A549 (cell line): ENCODE measurements around the gene PLXNC1. TPM values are rescaled to one million over a fixed set of nuclear protein-coding genes. Genes with fewer than 3 reads are reported as not detected.
A peak's percentile ranks its signal among the peaks of the same experiment; 100 is the strongest.

ENCODE experiments used
- ATAC-seq, 2 experiments: fragments of 200-7000 bp in 1 of 2; fragments of >200 bp in 1 of 2; cut with Nextera tagmentation in 1 of 2; cut with Tn5 transposase in 1 of 2; 3 replicates each; pipeline versions ENCODE4 v1.8.0 to v1.9.1; 2018 to 2020; ENCODE audit warnings: mild to moderate bottlenecking in 1 of 2, moderate library complexity in 1 of 2
- CTCF ChIA-PET: fragments of 300-600 bp; sonication (Branson Sonifier 250); formaldehyde crosslinking; extraction: SDS; loops from one replicate; lab custom pipeline; 2021; ENCODE audit warnings: antibody characterized with exemption, inconsistent platforms; lab: Yijun Ruan, JAX
- POLR2A ChIA-PET: fragments of 350-600 bp; formaldehyde crosslinking; extraction: SDS; loops from one replicate; lab custom pipeline; 2021; ENCODE audit warnings: antibody characterized with exemption, inconsistent platforms; lab: Yijun Ruan, JAX
- DNase-seq, 2 experiments: peaks; one replicate each; pipeline versions ENCODE4 v3.0.0 to v3.0.0-alpha.2; 2011 to 2016; ENCODE audit warnings: low read depth in 1 of 2, low spot score in 1 of 2
- FAIRE-seq: peaks from 2 replicates; lab custom pipeline; 2011; peaks lifted over from hg19 to GRCh38; lab: Jason Lieb, UNC
- H3K27ac ChIP-seq, 2 experiments: fragments of >200 bp; sonication (Bioruptor Twin); formaldehyde crosslinking; 3 replicates each; pipeline ENCODE4 v1.5.1; 2016 to 2017
- H3K4me1 ChIP-seq: fragments of >200 bp; sonication (Bioruptor Twin); formaldehyde crosslinking; 3 replicates; pipeline ENCODE4 v1.6.1; 2016
- H3K4me2 ChIP-seq: fragments of >200 bp; sonication (Bioruptor Twin); formaldehyde crosslinking; 3 replicates; pipeline ENCODE4 v1.6.1; 2016
- H3K4me3 ChIP-seq: fragments of >200 bp; sonication (Bioruptor Twin); formaldehyde crosslinking; 3 replicates; pipeline ENCODE4 v1.5.1; 2016
- H3K9me3 ChIP-seq: fragments of >200 bp; sonication (Bioruptor Twin); formaldehyde crosslinking; 3 replicates; pipeline ENCODE4 v1.6.1; 2016
- CBX8 ChIP-seq: fragments of 200-600 bp; sonication (generic); IDR thresholded peaks from 2 replicates; pipeline ENCODE4 v1.6.1; 2016
- CTCF ChIP-seq: fragments of >200 bp; sonication (Bioruptor Twin); formaldehyde crosslinking; IDR thresholded peaks from 3 replicates; pipeline ENCODE4 v1.5.1; 2016
- E2F6 ChIP-seq: IDR thresholded peaks from 2 replicates; pipeline ENCODE4 v1.6.1; 2012; ENCODE audit warnings: low read depth, borderline replicate concordance
- FOSB ChIP-seq: fragments of 250-450 bp; sonication (Bioruptor Pico); IDR thresholded peaks from 2 replicates; pipeline ENCODE4 v1.5.0; 2020; ENCODE audit warnings: mild to moderate bottlenecking, moderate library complexity
- FOXS1 ChIP-seq: fragments of 250-450 bp; sonication (Bioruptor Pico); IDR thresholded peaks from 2 replicates; pipeline ENCODE4 v1.5.0; 2020; ENCODE audit warnings: mild to moderate bottlenecking, moderate library complexity
- HMGXB4 ChIP-seq: fragments of 250-450 bp; sonication (Bioruptor Pico); IDR thresholded peaks from 2 replicates; pipeline ENCODE4 v1.5.0; 2021; ENCODE audit warnings: mild to moderate bottlenecking, moderate library complexity, borderline replicate concordance
- KDM1A ChIP-seq: fragments of 200-600 bp; sonication (generic); IDR thresholded peaks from 2 replicates; pipeline ENCODE4 v1.6.1; 2016; ENCODE audit warnings: low read depth, mild to moderate bottlenecking
- MAFK ChIP-seq: fragments of 450-650 bp; IDR thresholded peaks from 2 replicates; pipeline ENCODE4 v1.6.1; 2014; ENCODE audit not compliant: partially characterized antibody
- PBX3 ChIP-seq: IDR thresholded peaks from 2 replicates; pipeline ENCODE4 v1.6.1; 2012
- POLR2AphosphoS2 ChIP-seq: conservative IDR thresholded peaks from 2 replicates; pipeline ENCODE4 v1.6.1; 2012; ENCODE audit warnings: low read length, improper control_type of control experiment, inconsistent platforms
- RFX5 ChIP-seq: fragments of 450-650 bp; IDR thresholded peaks from 2 replicates; pipeline ENCODE4 v1.7.1; 2014; ENCODE audit warnings: antibody characterized with exemption, mild to moderate bottlenecking, moderate library complexity
- SMC3 ChIP-seq: fragments of >200 bp; sonication (Bioruptor Twin); formaldehyde crosslinking; IDR thresholded peaks from 3 replicates; pipeline ENCODE4 v1.6.1; 2018; ENCODE audit warnings: inconsistent platforms
- TFCP2L1 ChIP-seq: fragments of 250-450 bp; sonication (Bioruptor Pico); IDR thresholded peaks from 2 replicates; pipeline ENCODE4 v1.5.0; 2021; ENCODE audit warnings: mild to moderate bottlenecking
- TP53 ChIP-seq: fragments of 250-450 bp; sonication (Bioruptor Pico); IDR thresholded peaks from 2 replicates; pipeline ENCODE4 v1.5.0; 2021; ENCODE audit warnings: mild to moderate bottlenecking, moderate library complexity
- ZFP36 ChIP-seq: fragments of 450-650 bp; IDR thresholded peaks from 2 replicates; pipeline ENCODE4 v1.6.1; 2014; ENCODE audit warnings: borderline replicate concordance; ENCODE audit not compliant: partially characterized antibody
- ZNF302 ChIP-seq: fragments of 250-450 bp; sonication (Bioruptor Pico); IDR thresholded peaks from 2 replicates; pipeline ENCODE4 v1.9.0; 2021; ENCODE audit warnings: inconsistent platforms, mild to moderate bottlenecking, moderate library complexity
- ZSCAN20 ChIP-seq: fragments of 250-450 bp; sonication (Bioruptor Pico); IDR thresholded peaks from 2 replicates; pipeline ENCODE4 v1.8.0; 2022; ENCODE audit warnings: mild to moderate bottlenecking, moderate library complexity
- WGBS: methylation state at CpG from one replicate; pipeline ENCODE4 v1.1.6; 2017; ENCODE audit errors: missing lambda C conversion rate; 5-methylcytosine and 5-hydroxymethylcytosine counted together
- polyA plus RNA-seq, 4 experiments: library from polyadenylated mRNA; depleted of rRNA in 3 of 4; stranded (reverse); fragments of >200 nt; fragmentation: RNase III in 1 of 4; extraction: RNeasy Plus Mini Kit Qiagen cat#74134 plus additional on column Dnase treatment in 1 of 4; gene quantifications; 2 replicates in 3 of 4; 3 replicates in 1 of 4; pipeline ENCODE4 v1.2.3, GENCODE V29; 2011 to 2017

The PLXNC1 gene
- polyA plus RNA-seq, 2 of the 4 experiments (the other 2 are of a cell fraction): 0.12 to 0.50 TPM

GRCh38 chr12:94184995-94185719, 36.8 kb downstream of the PLXNC1 start:
- Histone ChIP-seq H3K4me3 (no peak overlapping the region), H3K4me2 (no peak overlapping the region), H3K27ac (peak overlapping the region in 1 of 2 experiments; percentile 40; a peak in 1 of 6 replicates), H3K4me1 (peaks cover 24% of the 10 kb centered on the region; the same call in 1 of the 3 replicates), H3K9me3 (no peaks in the 10 kb centered on the region)
- 65% methylated on average over 7 of the region's 7 CpGs for WGBS
- FAIRE-seq: no peak
- DNase-seq: no peak
- TF ChIP-seq SMC3 (no peak), ZNF302 (no peak), CBX8 (no peak), TFCP2L1 (CRISPR knock-in tag) (no peak), CTCF (no peak), KDM1A (no peak), FOSB (no peak), E2F6 (no peak), PBX3 (no peak), ZFP36 (no peak), TP53 (CRISPR knock-in tag) (no peak), FOXS1 (CRISPR knock-in tag) (no peak), ZSCAN20 (CRISPR knock-in tag) (no peak), RFX5 (no peak), HMGXB4 (CRISPR knock-in tag) (no peak)
- ATAC-seq: no peak
- ChIA-PET CTCF (no interaction called here), POLR2A (no interaction called here)

GRCh38 chr12:94185801-94186200, 37.4 kb downstream of the PLXNC1 start:
- H3K4me1 ChIP-seq: peaks cover 24% of the 10 kb centered on the region; the same call in 1 of the 3 replicates
- FAIRE-seq: no peak
- peak; percentile 36 for TF ChIP-seq MAFK
- no peak for TF ChIP-seq POLR2AphosphoS2
- WGBS: 66% methylated on average over 7 of the region's 7 CpGs
- no peak overlapping the region for H3K27ac ChIP-seq
- H3K4me3 ChIP-seq: no peak overlapping the region
- H3K4me2 ChIP-seq: no peak overlapping the region
- no peak for ATAC-seq
- ChIA-PET POLR2A (no interaction called here), CTCF (interaction anchor here (0.7 kb wide), 1 partner anchor 40 kb away, joined by 3 read pairs; no protein-coding TSS in a partner anchor)
- DNase-seq: no peak
- H3K9me3 ChIP-seq: no peaks in the 10 kb centered on the region
